Endothelial cell of umbilical vein (primary cell): ENCODE measurements around the gene MYCL.

Experiments
- CTCF ChIP-seq, 2 donors: IDR thresholded peaks; 1 replicate in 1 of 2; 2 replicates in 1 of 2; pipeline ENCODE4 v1.5.1; 2011; ENCODE audit warnings: low read length in 2 of 2, mild to moderate bottlenecking in 2 of 2, moderate library complexity in 2 of 2, control low read depth in 1 of 2, inconsistent platforms in 1 of 2, low read depth in 1 of 2; ENCODE audit not compliant: insufficient read depth in 1 of 2; ENCODE audit errors: extremely low read depth in 1 of 2
- EZH2 ChIP-seq: IDR thresholded peaks from 2 replicates; pipeline ENCODE4 v1.6.1; 2012; ENCODE audit warnings: borderline replicate concordance, low read depth, mild to moderate bottlenecking, moderate library complexity, low read length, inconsistent platforms; ENCODE audit not compliant: severe bottlenecking
- GATA2 ChIP-seq: IDR thresholded peaks from 2 replicates; pipeline ENCODE4 v1.7.0; 2011; ENCODE audit warnings: low read depth, mild to moderate bottlenecking, moderate library complexity, mixed read lengths, low read length; ENCODE audit not compliant: insufficient read length, insufficient read depth
- MAX ChIP-seq: IDR thresholded peaks from 2 replicates; pipeline ENCODE4 v1.6.1; 2011; ENCODE audit not compliant: insufficient read depth, insufficient read length
- MYC ChIP-seq: IDR thresholded peaks from one replicate; pipeline ENCODE4 v1.6.1; 2011; ENCODE audit warnings: mild to moderate bottlenecking, low read depth, low read length
- POLR2A ChIP-seq: IDR thresholded peaks from 2 replicates; pipeline ENCODE4 v1.6.1; 2012; ENCODE audit warnings: low read depth, mild to moderate bottlenecking, control low read depth, low read length
- POLR2AphosphoS5 ChIP-seq: IDR thresholded peaks from 2 replicates; pipeline ENCODE4 v1.6.1; 2012; ENCODE audit warnings: low read depth, mild to moderate bottlenecking, control low read depth, low read length, moderate library complexity; ENCODE audit not compliant: insufficient read depth

GRCh38 chr1:39926343-39926793, 24.7 kb upstream of the MYCL start:
- no peak for TF ChIP-seq EZH2
- no peak for TF ChIP-seq CTCF (IDR thresholded peaks at IDR 0.05; ENCODE audit: extremely low read depth in 1 of 2, insufficient read depth in 1 of 2, low read depth in 1 of 2, low read length in 2 of 2)
- TF ChIP-seq POLR2AphosphoS5 = no peak
- no peak for TF ChIP-seq POLR2A
- no peak for TF ChIP-seq MAX
- no peak for TF ChIP-seq GATA2
- TF ChIP-seq MYC = no peak
